GM18520 (cell line): Measurements from ENCODE around the gene BUD23.
"Not testable (repeated sequence)": the region's sequence is repeated elsewhere in the genome, so short reads cannot be mapped to it uniquely, and the experiment has no call there.

Source experiments
- ATAC-seq: cut with Tn5 transposase; IDR thresholded peaks from one replicate; pipeline ENCODE4 v1.9.1; 2021; ENCODE audit not compliant: unreplicated experiment

Gene BUD23, protein sequence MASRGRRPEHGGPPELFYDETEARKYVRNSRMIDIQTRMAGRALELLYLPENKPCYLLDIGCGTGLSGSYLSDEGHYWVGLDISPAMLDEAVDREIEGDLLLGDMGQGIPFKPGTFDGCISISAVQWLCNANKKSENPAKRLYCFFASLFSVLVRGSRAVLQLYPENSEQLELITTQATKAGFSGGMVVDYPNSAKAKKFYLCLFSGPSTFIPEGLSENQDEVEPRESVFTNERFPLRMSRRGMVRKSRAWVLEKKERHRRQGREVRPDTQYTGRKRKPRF

DNA sequence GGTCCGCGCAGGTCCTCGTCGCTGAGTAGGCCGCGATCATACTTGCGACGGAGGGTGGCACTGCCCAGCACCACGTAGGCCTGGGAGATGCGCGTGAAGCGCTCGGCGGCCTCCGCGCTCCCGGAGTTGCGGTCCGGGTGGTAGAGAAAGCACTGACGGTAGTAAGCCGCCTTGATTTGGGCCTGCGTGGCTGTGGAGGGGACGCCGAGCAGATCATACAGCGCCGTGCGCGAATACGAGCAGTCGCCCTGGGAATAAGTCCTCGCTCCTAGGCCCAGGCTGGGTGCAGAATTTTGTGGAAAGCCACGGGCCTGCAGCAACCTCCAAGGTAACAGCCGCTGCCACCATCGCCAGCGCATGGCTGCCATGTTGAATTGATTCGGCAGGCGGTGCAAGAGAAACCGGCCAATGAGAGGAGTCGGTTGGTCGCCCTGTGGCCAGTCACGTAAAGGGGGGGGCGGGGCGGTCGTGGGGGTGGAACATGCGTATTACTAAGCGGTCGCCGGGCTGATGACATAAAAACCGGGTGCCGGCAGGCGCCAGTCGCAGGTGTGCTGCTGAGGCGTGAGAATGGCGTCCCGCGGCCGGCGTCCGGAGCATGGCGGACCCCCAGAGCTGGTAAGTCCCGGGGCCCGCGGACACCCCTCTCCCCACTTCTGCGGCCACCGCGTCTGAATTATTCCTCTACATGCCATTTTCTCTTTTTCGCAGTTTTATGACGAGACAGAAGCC is at the start of gene BUD23, which contains the start of gene DNAJC30:
TSS of gene BUD23 (plus strand) at position 542 of the 732 bp plus-strand sequence. CDS start at position 571, 29 bp downstream.
TSS of gene DNAJC30 (minus strand) at position 398 of the 732 bp plus-strand sequence. CDS start at position 368, 30 bp downstream.
- peak; percentile 79 for ATAC-seq

DNA sequence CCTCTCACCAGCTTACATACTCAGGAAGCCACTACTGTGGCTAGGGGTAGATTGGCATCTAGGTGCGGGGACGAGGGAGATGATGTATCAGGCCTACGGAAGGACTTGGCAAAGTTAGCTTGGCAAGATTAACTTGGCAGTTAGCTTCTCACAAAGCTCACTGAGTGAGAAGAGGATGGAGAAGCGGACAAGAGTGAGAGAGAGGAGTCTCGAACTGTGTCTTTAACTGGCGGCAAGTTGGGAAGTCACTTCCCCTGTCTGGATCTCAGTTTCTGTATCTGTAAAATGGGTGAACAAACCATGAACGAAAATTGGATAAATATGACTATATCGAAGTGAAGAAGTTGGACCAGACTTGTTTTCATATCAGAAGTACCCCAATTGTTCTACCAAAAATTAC is 49.6 kb upstream of the BUD23 start:
- no peak for ATAC-seq

DNA sequence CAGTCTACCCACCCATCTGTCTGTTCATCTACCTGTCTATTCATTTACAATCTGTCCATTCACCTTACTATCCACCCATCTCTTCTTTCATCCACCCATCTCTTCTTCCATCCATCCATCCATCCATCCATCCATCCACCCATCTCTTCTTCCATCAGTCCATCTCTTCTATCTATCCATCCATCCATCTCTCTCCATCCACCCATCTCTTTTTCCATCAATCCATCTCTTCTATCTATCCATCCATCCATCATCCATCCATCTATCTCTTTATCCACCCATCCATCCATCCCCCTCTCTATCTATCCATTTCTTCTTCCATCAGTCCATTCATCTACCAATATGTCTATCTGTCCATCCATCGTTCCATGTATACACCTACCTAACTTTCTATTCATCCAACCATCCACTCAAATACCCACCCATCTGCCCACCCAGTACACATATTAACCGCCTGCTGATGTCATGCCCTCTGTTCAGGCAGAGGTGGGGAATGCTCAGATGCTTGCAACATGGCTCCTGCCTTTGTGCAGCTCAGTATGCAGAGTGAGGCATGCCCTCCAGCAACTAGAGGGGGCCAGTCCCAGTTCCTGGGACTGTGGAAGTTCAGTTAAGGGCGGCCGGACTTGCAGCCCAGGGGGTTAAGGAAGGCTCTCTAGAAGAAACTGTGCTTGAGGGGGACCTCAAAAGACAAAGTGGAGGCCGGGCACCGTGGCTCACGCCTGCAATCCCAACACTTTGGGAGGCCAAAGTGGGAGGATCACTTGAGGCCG is 47.8 kb upstream of the BUD23 start:
- no peak for ATAC-seq

DNA sequence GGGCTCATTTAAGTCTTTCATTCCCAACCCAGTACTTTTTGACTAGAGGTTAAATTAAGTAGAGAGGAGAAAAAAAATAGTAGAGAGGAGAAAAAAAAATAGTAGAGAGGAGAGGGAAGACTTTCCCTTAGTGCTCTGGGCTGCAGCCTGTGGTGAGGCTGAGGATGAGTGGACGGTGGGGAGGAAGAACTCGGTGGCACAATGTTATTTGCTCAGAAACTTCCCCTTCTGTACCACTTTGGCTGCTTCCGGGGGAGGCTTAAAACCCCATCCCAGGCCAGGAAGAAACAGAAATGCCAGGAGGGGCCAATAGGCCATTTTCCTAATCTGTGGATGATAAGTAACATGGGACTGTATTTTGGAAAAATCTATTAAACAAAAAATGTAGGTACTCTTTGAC is 44.5 kb upstream of the BUD23 start:
- no peak for ATAC-seq

DNA sequence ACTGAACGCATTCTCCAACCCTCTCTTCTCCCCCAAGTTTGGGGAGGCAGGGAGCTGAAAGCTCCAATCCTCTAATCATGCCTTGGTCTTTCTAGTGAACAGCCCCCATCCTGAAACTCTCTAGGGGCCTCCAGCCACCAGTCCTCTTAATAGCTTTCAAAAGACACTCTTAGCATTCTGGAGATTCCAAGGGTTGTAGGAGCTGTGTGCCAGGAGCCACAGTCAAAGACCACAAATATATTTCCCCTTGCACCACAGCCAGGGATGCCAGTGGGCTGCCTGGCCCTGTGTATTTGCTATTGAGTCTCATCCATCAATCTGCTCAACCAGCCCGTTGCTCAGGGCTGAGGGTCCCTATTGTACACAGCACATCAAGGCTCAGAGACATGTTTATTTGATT is 40.6 kb upstream of the BUD23 start:
- ATAC-seq = no peak

DNA sequence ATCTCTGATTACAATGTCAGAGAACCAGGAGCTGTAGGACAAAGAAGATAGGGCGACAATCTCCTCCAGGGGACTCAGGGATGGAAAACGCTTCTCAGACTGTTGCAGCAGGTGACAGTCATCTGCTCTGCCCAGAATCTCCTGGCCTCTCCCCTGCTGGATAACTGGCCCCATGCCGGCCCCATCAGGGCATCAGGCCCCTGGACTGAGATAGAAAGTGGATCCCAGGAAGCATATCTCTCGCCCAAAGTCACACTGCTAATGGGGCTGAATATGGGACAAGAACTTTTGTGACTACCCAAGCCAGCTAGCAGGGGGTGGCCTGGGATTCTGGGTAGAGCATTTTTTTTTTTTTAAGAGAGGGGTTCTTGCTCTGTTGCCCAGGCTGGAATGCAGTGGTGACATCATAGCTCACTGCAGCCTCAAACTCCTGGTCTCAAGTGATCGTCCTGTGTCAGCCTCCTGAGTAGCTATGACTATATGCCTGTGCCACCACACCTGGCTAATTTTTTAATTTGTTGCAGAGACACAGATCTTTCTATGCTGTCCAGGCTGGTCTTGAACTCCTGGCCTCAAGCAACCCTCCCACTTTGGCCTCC is 38.6 kb upstream of the BUD23 start:
- no peak for ATAC-seq

DNA sequence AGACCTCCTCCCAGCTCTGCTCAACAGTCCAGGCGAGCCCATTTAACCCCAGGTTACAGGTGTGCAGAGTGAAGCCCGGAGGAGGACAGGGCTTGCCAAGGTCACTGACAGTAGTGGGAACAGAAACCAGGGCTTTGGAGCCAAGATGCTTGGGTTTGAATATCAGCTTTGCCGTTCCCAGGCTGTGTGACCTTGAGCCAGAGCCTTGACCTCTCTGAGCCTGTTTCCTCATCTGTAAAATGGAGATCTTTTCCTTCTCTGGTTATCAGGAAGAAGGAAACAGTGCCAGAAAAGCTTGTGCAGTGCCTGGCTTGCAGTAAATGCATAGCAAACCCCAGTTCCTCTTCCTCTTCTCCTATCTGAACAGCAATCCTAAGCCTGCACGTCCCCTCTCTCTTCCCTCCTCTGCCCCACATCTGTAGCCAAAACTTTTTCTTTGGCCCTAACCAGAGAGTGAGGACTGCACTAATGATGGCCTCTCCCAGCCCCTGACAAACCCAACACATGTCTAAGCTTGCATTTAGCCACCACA is 37.7 kb upstream of the BUD23 start:
- no peak for ATAC-seq

DNA sequence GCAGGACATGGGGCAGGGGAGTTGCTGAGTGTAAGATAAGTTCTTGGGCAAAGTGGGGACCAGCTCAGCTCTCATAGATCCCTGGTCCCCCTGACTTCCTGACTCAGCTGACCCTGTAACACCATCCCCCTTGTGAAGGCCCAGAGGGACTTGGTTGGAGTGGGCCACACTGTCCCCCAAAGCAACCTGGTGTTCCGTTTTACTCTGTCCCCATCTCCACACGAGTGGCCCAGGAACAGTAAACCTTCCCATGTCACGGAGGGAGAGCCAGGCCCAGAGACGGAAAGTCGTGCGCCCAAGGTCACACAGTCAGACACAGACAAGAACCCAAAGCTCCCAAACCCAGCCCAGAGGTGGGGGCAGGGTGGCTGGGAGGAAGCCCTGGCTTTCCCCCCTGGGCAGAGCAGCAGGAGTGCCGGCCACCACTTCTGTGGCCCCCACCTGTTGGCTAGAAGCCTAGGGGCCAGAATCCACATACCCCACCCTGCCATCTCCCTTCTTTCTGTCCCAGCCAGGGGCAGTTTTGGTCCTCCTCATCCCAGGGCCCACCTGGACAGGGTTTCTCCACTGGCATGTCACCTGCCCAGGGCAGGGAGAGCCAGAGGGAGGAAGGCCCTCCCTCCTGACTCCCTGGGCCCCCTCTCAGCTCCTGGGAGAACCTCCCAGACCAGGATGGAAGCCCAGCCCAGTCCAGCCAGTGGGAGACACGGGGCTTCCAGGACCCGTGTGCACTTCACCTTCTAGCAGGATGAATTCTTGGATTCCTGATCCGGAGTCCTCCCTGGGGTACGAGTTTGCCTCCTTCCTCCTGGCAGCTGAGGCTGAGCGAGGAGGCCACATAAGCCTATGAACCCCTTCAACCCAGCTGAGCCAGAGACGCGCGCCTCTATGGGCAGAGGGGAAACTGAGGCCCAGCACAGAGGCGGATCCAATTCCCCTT is 36.3 kb upstream of the BUD23 start:
- ATAC-seq = no peak

DNA sequence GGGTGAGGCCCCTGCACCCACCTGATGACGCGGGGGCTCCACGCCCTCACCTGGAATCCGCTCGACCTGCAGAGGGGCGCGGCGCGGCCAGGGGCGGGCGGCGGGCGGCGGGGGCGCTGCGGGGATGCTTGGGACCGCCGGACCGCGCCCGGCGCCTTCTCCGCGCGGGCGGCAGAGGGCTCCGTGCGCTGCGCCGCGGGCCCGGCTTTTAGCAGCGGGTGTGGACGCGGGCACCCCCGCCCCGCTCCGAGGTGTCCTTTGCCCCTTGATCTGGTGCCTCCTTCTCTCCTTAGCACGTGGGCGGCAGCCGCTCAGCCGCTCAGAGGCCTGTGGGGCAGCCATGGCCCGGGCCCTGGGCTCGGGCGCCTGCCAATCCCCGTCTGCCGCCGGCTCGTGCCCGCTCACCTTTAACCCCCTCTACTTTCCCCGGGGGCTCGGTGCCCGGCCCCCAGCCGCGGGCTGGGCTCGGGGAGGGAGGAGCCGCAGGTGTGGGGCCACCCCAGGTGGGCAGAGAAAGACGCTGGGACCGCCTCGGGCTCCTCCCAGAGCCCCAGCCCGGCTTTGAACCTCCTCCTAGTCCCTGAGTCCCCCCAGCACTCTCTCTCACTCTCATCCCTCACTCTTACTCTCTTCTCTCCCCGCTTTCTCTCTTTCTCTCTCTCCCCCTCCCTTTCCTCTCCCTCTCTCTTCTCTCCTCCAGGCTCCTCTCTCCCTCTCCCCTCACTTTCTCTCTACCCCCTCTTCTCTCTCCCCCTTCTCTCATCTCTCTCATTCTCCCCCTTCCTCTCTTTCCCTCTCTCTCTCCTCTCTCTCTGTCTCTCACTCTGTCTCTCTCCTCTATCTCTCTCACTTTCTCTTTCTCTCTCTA is 35.4 kb upstream of the BUD23 start:
- no peak for ATAC-seq

DNA sequence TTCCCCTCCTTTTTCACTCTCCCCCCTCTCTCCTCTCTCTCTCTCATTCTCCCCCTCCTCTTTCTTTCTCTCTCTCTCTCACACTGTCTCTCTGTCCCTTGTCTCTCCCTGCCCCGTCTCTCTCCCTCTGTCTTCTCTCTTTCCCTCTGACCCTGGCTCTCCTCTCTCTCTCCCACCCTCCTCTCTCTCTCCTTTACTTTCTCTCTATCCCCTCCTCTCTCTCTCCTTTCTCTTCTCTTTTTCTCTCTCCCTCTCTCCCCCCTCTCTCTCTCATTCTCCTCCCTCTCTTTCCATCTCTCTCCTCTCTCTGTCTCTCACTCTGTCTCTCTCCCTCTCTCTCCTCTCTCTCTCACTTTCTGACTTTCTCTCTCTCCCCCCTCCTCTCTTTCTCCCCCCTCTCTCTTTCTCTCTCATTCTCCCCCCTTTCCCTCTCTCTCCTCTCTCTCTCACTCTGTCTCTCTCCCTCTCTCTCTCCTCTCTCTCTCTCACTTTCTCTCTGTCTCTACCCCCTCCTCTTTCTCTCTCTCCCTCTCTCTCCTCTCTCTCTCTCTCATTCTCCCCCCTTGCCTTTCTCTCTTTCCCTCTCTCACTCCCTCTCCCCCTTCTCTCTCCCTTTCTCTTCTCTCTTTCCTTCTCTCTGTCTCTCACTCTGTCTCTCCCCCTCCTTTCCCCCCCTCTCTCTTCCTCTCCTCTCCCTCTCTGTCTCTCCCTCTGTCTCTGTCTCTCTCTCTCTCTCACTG is 34.6 kb upstream of the BUD23 start:
- ATAC-seq = no peak

DNA sequence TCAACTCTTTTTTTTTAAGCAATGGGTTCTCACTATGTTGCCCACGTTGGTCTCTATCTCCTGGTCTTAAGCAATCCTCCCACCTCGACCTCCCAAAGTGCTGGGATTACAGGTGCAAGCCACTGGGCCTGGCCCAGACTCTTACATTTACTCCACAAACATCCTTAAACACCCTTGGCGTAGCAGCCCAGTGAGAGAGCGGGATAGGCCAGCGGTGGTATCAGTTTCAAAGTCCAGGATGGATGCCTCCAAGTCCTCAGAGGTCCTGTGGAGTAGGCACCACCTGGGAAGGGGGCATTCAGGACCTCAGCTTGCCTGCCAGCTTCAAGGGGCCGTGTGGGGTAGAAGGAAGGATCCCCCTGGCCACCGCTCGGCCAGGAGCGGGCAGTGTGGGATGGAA is 33.8 kb upstream of the BUD23 start:
- no peak for ATAC-seq

DNA sequence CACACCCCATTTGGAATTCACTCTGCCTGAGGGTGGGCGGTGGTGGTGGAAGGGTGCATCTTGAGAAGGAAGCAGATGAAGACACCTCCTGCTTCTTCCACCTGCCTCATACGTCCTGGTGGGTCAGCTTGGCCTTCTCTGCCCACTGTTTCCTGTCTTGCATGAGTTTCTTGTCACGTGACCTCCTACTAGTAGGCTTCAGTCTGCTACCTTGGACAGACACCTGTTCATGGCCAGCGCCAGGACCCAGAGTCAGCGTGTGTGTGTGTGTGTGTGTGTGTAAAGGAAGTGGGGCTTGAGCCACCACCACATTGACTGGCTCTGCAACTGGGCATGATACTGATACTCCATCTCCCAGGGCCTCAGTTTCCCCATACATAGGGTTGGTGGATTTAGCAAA is 32.9 kb upstream of the BUD23 start:
- ATAC-seq = no peak

DNA sequence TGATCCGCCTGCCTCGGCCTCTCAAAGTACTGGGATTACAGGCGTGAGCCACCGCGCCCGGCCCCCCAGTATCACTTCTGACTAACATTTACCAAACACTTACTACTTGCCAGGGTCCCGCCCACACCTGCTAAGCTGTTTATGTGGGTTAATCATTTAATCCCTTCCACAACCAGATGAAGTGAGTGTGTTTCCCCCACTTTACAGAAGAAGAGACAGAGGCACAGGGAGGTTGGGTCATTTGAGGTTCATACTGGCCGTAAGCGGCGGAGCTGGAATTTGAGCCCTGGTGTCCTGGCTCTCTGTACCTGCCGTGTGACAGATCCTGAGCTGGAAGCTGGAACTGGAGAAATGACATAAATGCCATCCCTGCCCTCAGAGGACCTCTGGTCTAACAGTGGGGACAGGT is 30.9 kb upstream of the BUD23 start:
- no peak for ATAC-seq

DNA sequence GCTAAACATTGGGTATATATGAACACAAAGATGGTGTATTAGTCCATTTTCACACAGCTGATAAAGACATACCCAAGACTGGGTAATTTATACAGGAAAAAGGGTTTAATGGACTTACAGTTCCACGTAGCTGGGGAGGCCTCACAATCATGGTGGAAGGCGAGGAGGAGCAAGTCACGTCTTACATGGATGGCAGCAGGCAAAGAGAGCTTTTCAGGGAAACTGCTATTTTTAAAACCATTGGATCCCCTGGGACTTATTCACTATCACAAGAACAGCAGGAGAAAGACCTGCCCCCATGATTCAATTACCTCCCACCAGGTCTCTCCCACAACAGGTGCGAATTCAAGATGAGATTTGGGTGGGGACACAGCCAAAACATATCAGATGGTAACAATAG is 28.1 kb upstream of the BUD23 start:
- ATAC-seq = not testable (repeated sequence)

DNA sequence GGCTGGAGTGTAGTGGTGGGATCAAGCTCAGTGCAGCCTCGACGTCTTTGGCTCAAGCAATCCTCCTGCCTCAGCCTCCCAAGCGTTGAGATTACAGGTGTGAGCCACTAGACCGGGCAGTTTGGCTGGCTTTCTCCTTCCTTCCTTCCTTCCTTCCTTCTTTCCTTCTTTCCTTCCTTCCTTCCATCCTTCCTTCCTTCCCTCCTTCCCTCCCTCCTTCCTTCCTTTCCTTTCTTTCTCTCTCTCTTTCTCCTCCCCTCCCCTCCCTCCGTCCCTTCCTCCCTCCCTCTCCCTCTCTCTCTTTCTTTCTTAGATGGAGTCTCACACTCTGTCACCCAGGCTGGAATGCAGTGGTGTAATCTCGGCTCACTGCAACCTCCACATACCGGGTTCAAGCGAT is 23.4 kb upstream of the BUD23 start:
- no peak for ATAC-seq

DNA sequence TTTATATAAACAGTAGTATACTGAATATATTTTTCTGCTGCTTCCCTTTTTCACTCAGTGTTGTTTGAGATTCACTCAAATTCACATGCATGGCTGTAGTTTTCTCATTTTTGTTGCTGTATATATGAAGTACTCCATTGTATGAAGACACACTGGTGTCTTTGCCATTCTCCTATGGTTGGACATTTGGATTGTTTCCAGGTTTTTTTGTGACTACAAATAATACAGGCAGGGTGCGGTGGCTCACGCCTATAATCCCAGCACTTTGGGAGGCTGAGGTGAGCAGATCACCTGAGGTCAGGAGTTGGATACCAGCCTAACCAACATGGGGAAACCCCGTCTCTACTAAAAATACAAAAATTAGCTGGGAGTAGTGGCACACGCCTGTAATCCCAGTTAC is 22.8 kb upstream of the BUD23 start:
- ATAC-seq = not testable (repeated sequence)

DNA sequence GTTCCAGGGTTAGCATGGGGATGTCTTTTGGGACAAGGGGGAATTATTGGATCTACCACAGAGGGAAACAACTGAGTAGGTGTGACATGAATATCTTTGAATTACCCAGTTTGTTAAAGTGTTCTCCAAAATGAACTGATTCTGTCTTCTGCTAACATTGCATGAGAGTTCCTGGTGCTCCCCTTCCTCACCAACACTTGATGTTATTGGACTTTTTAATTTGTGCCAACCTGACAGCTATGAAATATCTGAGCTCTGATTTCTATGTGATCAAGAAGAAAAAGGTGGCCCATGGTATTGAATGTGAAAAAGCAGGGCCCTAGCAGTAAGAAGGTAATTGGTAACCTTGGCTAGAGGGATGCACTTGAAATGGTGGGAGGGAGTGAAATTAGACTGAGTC is 20.4 kb upstream of the BUD23 start:
- no peak for ATAC-seq

DNA sequence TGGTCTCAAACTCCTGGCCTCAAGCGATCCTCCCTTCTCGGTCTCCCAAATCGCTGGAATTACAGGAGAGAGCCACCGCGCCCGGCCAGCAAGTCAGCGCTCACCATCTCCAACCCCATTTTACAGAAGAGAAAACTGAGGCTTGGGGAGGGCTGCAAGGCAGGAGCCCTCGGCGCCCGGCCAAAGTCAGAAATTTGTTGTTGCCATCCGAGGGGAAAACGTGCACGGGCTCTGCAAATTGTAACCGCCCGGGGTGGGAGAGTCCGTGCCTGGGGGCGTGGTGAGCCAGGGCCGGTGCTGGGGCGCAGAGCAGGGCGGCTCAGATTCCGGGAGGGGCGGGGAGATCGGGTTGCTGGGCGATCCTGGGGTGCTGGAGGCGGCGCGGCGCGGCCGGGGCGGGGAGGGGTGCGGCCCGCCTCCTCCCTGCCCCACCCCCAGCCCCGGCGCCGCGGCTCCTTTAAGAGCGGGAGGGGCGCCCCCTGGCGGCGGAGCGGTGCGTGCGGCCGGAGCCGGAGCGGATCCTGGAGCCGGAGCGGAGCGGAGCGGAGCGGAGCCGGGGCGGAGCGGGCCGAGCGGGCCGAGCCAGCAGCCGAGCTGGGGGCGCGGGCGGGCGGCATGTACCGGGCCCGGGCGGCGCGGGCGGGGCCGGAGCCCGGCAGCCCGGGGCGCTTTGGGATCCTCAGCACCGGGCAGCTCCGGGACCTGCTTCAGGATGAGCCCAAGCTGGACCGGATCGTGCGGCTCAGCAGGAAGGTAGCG is 15.9 kb upstream of the BUD23 start, which contains the start of gene VPS37D:
TSS of gene VPS37D (plus strand) at position 488 of the 759 bp plus-strand sequence. CDS start at position 616, 128 bp downstream.
- peak; percentile 81 for ATAC-seq
